Activated T-cell treated with anti-CD3 and anti-CD28 coated beads for 4 hours (primary cell): ENCODE data around the gene TPO.
"Not testable (repeated sequence)": the region's sequence is repeated elsewhere in the genome, so short reads cannot be mapped to it uniquely, and the experiment has no call there.

Experiments
- DNase-seq: peaks from one replicate; pipeline ENCODE4 v3.0.0-alpha.2; 2020

TPO gene

DNA sequence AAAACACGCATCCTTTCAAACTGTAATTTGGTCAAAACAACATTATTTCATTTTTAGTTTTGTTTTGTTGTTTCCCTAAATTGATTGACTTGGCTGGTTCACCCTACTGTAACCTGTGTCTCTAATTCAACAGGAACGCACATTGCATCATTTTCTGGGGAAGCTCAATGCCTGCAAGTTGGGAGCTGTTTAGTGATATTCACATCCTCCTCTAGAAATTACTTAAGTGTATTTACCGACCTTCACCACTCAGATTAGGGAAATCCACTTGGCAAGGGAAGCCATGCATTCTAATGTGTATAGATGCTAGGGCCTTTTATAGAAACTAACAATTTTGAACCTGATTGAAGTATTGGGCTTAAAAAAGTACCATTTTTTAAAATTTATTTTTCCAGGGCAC is 7.3 kb upstream of the TPO start:
- no peak for DNase-seq

DNA sequence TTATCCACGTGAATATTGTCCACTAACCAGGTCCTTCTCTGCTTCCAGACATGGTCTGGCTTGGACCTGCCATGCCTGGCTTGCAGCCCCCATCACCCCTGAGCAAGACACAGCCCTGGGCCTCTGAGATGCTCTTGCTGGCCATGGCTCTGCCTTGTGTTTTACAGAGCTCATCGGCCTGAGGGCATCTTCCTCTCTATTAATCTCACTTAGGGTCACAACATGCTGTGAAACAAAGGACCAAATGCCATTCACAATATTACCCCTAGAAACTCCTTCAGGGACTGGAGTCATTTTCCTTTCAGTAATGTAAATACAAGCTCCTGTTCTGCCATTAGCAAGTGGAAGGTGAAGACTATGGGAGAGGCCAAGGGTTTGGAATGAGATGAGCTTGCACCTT is 6.8 kb upstream of the TPO start:
- DNase-seq, result no peak

DNA sequence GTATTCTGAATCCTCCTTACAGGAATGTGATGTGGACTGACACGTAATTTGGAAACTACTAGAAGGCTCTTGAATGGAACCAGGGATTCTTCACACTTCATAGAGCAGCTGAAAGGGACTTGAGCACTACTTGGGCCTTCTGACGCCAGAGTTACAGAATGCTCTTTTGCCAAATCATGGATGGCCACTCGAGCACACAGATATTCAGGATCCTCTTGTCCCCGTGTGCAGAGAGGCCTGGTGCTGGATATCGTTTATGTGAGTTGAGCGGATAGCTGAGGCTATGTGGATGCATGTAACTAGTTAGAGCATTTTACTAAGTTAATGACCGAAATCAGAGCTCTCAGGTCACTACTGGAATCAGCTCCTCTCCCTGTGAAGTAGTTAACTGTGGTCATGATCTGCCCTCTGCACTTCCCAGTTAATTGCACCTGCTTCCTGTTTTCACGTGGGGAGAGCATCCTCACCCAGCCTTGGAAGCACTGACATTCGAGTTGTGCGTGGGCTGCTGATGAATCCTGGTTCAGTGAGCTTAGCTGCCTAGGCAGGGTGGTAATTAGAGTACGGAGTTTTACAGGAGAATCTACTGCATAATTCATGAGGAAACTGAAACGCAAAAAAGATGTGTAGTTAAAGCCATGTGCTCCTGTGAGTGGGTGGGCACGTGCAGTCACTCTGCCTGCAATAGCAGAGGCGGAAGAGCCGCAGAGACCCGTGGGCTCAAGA is 5.2 kb upstream of the TPO start:
- DNase-seq, result no peak

DNA sequence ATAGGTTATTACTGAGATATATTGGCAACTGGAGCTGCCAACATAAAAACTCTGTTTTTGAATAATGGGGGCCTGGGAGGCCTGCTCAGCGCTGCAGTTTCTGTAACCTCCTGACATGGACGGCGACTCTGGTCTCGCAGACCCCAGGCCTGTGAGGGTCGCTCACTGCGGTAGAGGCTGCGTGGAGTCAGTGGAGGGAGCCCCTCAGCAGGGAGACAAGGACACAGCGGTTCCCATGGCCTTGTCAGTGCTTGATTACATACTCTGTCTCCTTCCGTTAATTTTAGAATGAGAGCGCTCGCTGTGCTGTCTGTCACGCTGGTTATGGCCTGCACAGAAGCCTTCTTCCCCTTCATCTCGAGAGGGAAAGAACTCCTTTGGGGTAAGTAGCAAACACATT is 858 bp downstream of the TPO start:
- DNase-seq, result no peak

DNA sequence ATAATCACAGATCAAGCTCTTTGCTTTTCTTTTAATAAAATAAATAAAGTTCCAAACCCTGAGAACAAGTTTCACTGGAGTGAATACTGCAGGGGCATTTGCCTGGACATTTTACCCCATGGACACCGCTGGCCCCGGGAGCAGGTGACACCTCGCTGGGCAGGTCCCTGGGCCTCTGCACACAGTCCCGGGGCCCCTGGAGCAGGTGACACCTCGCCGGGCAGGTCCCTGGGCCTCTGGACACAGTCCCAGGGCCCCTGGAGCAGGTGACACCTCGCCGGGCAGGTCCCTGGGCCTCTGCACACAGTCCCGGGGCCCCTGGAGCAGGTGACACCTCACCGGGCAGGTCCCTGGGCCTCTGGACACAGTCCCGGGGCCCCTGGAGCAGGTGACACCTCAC is 1.6 kb downstream of the TPO start:
- DNase-seq, result not testable (repeated sequence)

DNA sequence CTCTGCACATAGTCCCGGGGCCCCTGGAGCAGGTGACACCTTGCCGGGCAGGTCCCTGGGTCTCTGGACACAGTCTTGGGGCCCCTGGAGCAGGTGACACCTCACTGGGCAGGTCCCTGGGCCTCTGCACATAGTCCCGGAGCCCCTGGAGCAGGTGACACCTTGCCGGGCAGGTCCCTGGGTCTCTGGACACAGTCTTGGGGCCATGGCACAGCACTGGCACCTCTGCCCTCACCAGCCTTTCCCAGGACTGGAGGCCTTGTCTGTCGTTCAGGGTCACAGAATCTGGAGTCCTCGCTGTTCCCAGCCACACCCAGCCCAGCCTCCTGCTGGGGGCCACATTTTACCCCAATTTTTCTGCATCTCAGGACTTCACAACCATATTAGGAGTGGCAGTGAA is 2.2 kb downstream of the TPO start:
- no peak for DNase-seq

DNA sequence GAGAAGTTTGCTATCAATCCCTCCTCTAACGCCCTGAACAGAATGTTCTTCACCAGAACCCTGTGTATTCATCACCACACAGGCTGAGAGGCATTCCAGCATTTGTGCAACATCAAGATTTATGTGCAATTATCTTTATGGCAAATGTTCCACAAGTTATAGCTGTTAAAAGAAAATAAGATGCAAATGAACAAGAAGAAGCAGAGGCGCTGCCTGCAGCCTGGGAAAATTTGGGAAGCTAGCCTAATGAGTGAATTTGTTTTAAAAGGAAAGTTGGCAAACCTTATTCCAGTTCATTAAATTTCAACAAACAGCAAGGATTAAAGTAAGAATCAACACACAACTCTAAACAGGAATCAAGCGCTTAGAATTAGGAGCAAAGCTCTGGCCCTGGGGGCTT is 5.3 kb downstream of the TPO start:
- no peak for DNase-seq

DNA sequence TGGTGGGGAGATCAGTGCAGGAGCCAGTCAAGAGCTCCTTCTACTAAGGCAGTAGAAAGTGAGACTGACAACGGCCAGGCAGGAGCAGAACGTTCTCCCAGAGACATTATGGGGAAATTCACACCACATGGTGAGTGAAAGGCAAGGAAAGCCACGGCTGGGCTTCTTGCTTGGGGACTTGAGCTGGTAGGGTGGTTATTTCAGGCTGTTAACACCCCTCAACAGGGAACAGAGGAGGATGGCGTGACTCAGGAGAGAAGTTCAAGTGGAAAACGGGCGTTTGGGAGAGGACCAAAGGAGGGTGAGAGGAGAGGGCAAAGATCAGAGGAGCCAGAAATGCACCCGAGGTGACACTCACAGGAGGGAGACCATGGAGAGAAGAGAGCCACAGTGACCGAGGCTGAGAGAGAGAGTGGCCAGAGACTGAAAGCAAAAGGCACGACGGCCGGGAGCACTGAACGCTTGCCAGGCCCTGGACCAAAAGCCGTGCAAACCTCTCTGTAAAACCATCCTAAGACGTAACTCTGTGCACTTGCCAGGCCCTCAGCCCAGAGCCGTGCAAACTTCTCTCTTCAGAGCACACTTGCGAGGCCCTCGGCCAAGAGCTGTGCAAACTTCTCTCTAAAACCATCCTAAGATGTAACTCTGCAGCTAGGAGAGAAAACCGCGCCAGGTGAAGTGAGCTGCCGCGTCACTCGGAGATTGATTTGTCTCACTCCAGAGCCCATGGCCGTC is 7.7 kb downstream of the TPO start:
- no peak for DNase-seq

DNA sequence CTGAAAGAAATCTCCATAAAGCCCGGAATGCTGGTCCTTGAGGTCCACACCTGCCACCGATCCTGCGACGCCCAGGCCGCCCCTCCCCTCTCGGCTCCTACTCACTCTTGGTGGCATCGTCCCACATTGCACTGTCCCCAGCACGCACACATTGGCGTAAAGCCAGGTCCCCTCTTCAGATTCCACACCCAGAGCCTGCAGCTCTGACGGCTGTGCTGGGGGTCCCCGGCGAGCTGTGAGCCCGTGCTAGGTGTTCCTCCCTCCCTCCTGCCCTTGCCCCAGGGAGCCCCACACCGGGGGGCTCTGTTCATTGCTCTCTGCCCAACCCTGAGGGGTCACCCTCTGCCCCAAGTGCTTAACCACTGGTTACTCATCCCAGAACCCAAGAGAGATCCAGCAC is 8.5 kb downstream of the TPO start:
- DNase-seq, result no peak

DNA sequence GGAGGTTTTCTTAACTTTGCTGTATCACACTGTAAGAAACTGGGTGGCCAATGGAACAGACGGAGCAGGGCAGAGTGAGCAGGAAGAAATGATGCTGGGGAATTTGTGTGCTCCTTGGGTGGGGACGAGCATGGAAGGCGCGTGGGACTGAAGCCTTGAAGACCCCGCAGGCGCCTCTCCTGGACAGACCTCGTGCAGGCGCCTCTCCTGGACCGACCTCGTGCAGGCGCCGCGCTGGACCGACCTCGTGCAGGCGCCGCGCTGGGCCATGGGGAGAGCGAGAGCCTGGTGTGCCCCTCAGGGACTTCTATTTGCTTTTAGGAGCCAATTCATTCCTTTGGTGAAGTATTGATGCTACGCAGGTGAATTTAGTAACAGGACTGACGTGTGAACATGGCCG is 8.9 kb downstream of the TPO start:
- DNase-seq, result no peak

DNA sequence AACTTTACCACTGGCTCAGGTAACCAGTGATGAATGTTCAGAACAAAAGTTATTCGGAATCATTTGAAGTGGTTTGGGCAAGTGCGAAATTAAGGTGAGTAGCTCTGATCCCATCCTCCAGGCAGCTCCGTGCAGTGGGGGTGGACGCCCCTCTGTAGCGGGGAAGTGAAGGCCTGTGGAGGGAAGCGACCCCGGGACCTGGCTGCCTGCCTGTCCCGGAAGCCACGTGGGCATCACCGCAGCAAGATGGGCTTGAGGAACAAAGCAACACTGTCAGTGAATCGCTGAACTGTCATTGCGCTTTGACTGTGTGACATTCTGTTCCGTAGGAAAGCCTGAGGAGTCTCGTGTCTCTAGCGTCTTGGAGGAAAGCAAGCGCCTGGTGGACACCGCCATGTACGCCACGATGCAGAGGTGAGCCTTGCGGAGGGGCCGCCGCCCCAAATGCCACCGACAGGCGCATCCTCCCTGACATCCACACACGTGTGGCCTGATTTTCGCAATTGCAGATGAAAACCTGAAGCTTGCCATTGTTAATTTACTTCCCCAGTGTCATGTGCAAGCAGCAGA is 9.5 kb downstream of the TPO start:
- DNase-seq, result no peak

DNA sequence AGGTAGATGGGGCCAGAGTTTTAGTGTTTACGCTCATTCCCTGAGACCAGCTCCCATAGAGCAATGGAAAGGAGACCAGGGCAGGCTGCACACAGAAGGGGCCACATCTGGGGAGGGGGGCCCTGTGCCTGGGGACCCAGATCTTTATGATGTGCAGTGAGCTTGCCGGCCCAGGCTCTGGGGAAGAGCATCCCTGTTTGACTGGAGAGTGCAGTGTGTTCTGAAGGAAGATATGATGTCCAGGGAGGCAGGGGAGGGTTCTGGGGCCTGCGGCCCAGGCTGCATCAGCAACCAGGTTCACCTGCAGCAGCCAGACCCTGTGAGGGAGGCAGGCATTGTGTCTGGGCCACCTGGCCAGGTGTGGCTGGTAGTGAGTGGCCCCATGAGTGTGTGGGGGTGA is 13.8 kb downstream of the TPO start:
- DNase-seq, result no peak

DNA sequence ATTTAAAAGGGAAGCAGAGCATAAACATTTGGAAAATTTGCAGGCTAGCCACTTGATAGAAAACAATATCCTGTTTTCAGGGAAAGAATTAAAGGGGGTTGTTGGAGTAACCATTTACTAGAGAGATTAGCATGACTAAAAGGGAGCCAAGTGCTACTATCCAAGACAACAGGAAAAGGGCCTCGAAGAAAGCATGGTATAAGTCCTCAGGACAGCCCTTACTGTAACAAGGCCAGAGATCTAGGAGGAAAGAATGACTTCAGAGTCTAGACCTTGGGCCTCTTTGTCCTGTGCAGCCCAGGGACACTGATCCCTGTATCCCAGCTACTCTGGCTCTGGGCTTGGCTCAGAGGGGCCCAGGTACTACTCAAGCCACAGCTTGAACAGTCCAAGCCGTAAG is 16.6 kb downstream of the TPO start:
- no peak for DNase-seq

DNA sequence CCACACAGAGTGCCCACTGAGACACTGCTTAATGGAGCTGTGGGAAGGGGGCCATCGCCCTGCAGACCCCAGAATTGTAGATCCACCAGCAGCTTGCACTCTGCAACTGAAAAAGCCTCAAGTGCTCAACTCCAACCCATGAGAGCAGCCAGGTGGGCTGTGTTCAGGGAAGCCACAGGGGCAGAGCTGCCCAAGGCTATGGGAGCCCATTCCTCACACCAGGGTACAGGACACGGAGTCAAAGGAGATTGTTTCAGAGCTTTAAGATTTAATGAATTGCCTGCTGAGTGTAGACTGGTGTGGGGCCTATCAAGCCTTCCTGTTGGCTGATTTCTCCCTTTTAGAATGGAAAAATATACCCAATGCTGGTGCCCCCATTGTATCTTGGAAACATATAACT is 17.2 kb downstream of the TPO start:
- no peak for DNase-seq

DNA sequence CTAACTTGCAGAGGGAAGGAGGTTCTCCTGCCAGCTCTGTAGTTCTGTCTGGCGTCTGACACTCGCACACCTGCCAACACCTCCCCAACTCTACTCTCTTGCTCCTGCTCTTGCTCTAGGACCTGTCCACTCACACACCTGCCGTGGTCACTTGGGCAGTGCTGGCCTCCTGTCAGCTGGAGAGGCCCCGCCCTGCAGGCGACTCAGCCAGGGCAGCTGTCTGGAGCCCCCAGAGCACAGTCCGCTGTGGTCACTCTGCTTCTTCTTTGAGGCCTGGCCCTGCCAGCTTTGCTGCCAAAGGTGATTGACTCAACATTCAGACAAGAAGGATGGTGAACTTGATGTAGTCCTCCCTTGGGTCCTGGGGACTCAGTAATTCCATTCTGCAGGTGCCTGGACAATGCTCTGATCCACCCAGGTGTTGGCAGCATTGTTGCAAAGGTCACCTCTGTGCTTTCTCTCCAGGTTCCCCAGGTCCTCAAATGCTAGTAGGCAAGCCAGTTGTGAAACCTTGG is 18.7 kb downstream of the TPO start:
- DNase-seq, result no peak

DNA sequence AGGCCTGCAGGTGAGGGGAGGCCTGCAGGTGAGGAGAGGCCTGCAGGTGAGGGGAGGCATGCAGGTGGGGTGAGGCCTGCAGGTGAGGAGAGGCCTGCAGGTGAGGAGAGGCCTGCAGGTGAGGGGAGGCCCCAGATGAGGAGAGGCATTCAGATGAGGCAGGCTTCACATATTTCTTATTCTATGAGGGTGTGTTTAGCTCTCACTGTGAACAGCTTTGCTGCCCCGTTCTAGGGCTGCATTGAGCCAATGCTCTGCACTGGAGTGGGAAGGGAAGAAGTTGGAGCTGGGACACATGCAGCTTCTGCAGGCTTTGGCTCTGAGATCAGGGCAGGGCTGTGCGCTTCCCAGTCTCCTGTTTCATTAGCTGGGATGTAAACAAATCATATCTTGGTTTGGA is 19.5 kb downstream of the TPO start:
- no peak for DNase-seq

DNA sequence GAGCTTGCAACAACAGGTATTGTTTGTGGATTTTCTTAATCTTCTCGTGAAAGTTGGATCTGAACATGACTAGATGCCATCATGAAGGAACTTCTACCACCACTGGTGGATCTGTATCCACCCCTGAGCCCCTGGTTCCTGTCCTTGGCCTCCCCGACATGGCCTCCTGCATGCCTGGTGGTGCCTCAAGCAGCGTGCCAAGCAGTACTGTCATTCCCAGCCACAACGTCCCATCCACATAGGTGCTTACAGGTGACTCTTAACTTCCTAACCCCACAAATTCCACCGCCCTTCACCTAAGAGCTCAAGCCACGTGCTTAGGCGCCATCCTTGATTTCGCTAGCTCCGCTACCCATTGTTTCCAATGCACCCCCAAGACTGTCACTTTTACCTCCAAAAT is 23.1 kb downstream of the TPO start:
- no peak for DNase-seq

DNA sequence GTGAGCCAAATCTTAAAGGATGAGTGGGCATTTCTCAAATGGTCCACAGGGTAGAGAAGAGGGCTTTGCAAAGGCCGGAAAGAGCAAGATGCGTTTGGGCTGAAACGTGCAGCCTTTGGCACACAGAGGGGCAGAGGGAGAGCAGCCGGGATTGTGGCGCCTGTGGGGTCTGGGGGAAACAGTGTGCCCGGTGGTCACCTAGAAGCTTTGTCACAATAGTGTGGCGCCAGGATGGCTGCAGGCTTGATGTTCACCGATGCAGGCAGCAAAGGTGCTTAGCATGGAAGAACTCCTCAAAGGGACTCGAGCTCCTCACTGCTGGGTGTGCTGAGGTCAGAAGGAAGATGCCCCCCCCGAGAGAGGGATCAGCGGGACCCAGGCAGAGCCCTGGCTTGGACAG is 23.8 kb downstream of the TPO start:
- no peak for DNase-seq

DNA sequence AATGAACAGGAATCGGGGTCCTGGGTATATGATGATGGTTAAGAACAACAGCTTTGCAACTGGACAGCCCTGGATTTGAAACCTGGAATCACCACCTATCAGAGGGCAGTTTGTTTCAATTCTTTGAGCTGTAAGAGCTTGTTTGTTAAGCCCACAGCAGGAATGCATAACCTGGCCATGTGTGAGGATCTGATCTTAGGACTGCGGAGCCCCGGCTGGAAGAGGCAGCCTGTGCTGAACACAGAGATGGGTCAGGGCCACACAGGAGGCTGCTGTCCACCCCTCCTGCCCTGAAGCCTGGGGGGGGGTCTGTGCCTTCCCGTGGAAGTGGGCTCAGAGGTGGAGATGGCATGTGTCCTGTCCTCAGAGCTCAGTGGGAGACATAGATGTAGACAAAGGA is 24.3 kb downstream of the TPO start:
- DNase-seq, result no peak

DNA sequence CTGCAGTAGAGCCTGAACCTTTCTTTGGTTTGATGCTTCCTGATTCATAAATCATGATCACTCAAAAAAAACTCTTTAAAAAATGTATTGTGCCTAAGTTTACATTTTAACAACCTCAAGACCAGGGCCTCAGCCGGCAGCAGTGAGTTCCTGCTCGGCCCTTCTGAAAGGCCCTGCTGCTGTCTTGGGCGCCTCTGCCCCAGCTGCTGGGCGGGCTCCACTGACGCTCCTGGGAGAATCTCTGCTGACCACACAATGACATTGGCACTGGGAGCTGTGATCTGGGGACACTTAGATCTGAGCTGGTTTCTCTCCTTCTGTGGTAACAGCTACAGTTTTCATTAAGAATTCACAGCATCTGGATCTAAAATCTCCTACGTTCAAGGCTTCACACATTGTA is 25.7 kb downstream of the TPO start:
- no peak for DNase-seq

DNA sequence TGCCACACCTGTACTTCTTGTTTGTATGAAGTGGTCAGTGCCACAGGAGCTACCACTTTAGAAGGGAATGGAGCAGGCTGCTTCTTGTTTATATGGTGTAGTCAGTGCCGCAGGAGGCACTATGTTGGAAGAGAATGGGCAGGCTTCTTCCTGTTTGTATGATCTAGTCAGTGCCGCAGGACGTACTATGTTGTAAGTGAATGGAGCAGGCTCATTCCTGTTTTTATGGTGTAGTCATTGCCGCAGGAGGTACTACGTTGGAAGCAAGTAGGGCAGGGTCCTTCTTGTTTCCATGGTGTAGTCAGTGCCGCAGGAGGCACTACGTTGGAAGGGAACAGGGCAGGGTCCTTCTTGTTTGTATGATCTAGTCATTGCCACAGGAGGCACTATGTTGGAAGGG is 27.3 kb downstream of the TPO start:
- DNase-seq, result no peak

DNA sequence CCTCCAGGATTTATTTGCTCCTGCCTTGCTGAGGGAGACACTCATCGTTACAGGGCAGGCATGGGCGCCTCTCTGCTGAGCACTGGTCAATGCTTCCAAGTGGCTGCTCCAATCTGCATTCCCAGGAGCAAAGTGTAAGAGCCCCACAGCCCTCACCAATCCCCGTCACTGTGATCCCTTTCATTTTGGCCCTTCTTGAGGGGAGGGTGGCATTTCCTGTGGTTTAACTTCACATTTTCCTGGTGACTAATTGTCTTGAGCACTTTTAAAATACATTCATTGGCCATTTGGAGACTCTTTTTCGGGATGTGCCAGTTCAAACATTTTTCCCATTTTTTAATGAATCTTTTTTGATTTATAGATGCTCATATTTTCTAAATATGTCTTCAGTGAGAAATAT is 33.0 kb downstream of the TPO start:
- no peak for DNase-seq

DNA sequence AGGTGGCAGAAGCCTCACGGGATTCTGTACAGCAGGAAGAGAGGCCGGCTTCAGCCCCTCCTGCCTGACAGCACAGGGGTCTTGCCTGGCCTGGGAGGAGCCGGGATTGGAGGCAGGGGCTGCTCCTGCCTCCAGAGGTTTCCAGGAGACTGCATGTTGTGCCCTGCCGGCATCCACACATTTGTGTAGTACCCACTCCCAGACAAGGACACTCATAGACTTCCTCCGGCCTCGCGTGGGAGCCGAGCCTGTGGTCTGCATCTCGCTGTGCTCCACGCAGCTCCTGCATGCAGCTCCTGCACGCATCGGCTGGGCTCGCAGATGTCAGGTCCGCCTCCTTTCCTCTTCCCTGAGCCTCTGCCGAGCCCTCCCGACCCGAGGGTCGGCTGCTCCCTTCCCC is 34.7 kb downstream of the TPO start:
- DNase-seq, result no peak

DNA sequence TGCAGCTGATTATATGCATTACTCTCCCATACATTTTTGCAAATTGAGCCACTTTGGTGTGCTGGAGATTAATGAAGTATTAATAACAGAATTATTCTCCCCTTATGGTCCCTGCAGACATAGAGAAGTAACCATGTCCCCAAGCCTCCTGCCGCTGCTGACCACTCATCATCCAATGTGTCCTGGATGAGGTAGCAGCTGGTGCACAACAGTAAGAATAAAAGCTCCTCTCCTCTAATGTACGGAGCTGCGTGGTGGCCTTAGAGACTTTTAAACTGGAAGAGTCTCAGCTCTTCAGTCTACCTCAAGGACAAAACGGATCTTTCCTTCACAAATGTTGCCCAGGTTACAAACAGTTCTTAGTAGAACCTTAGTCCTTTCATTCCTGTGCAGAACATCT is 37.7 kb downstream of the TPO start:
- DNase-seq, result no peak

DNA sequence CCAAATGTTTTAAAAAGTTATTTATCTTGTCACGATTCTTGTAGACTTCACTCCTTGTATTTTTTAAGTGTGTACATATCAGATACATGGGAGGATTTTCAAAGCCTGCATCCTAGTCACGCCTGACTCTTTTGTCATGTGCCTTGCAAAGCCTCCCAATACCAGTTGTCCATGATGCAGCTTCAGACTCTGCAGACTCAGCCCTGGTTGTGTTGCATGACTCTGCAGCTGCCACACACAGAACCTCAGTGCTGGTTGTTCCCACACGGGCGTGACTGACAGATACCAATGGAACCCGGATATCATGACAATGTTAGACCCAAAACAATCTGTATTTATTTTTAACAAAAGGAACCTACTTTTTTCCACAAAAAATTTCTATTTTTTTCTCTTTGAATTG is 38.2 kb downstream of the TPO start:
- DNase-seq, result no peak
